Measurements from ENCODE around the gene MPST. TPM values are rescaled to one million over a fixed set of nuclear protein-coding genes. Genes with fewer than 3 reads are reported as not detected.

Gene MPST
- total RNA-seq, 1 donor, result 20.7 TPM

DNA sequence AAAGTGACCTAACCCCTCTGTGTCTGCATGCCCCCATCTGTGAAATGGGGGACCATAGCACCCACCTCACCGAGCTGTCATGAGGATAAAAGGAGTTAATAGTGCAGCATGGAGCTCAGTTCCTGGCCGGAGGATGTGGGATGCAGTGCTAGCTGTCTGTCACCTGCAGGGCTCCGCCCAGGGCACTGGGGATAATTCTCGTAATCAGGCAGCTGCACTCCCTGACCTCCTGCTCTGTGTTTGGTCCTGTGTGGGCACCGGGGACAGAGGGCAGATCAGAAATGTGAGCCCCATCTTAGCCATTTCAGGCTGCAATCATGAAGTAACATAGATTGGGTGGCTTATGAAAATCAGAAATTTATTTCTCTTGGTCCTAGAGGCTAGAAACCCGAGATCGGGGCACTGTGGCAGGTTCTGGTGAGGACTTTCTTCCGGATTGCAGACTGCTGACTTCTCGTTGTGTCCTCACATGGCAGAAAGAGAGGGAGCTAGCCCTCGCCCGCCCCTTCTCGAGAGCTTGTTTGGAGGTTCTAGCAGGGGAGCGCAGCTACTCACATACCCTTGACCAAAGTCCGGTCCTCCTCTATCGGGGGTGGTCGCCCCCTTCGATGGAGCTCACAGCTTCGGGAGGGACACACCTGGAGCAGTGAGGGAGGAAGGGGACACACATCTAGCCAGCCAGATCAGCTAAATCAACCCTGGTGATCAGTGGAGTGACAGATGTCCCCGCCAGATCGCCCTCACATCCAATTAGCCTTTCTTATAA is 35.2 kb downstream of the MPST start:
- H3K4me3 ChIP-seq (ENCODE audit: low read length), result no peak overlapping the region
- H3K4me1 ChIP-seq (ENCODE audit: insufficient read depth, low read length), result peaks cover 26% of the 10 kb centered on the region
- H3K9me3 ChIP-seq (ENCODE audit: low read depth, low read length), result no peaks in the 10 kb centered on the region
- no peaks in the 10 kb centered on the region for H3K27me3 ChIP-seq (ENCODE audit: insufficient read depth, low read length)

DNA sequence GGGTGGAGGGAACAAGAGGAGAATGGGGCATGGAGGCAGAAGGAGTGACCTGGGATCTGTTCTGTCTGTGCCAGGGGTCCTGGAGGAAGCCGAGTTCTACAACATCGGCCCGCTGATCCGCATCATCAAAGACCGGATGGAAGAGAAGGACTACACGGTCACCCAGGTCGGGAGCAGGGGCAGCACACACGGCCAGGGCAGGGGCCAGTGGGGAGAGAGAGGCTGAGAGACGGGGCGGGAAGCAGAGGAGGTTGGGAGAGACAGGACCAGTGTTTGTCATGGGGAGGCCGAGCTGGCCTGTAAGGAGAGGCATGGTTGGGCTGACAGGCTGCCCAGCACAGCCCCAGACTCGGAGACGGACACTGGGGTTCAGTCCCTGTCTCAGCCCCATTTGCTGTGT is 36.7 kb downstream of the MPST start:
- no peaks in the 10 kb centered on the region for H3K9me3 ChIP-seq (ENCODE audit: low read depth, low read length)
- H3K4me1 ChIP-seq (ENCODE audit: insufficient read depth, low read length), result peaks cover 14% of the 10 kb centered on the region
- no peaks in the 10 kb centered on the region for H3K27me3 ChIP-seq (ENCODE audit: insufficient read depth, low read length)
- no peak overlapping the region for H3K4me3 ChIP-seq (ENCODE audit: low read length)

DNA sequence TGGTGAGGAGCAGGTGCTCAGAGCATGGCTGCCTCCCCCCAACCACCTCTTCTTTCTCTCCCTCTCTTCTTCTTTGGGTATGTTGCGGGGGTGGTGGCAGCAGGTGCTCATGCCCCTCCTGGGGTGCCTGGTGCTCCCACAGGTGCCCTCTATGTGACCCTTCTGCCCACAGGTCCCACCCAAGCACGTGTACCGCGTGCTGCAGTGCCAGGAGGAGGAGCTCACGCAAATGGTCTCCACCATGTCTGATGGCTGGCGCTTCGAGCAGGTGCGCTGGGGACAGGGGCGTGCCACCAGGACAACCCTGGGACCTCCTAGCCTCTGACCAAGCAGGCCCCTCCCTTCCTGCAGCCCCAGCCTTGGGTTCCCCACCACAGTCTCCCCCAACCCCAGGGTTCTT is 37.7 kb downstream of the MPST start:
- Histone ChIP-seq H3K9me3 (ENCODE audit: low read depth, low read length) (no peaks in the 10 kb centered on the region), H3K4me1 (ENCODE audit: insufficient read depth, low read length) (peaks cover 8% of the 10 kb centered on the region), H3K27me3 (ENCODE audit: insufficient read depth, low read length) (no peaks in the 10 kb centered on the region), H3K4me3 (ENCODE audit: low read length) (no peak overlapping the region)

GRCh38 chr22:37057796-37058510 is 38.4 kb downstream of the MPST start:
- Histone ChIP-seq H3K4me3 (ENCODE audit: low read length) (no peak overlapping the region), H3K9me3 (ENCODE audit: low read depth, low read length) (no peaks in the 10 kb centered on the region), H3K27me3 (ENCODE audit: insufficient read depth, low read length) (no peaks in the 10 kb centered on the region), H3K4me1 (ENCODE audit: insufficient read depth, low read length) (peaks cover under 1% of the 10 kb centered on the region)

- Histone ChIP-seq H3K27me3 (ENCODE audit: insufficient read depth, low read length) (no peaks in the 10 kb centered on the region), H3K4me1 (ENCODE audit: insufficient read depth, low read length) (no peaks in the 10 kb centered on the region), H3K4me3 (ENCODE audit: low read length) (no peak overlapping the region), H3K9me3 (ENCODE audit: low read depth, low read length) (no peaks in the 10 kb centered on the region)
These were observed 39.6 kb downstream of the MPST start for GRCh38 chr22:37058917-37059701.

GRCh38 chr22:37059876-37060449 is 40.4 kb downstream of the MPST start:
- Histone ChIP-seq H3K4me3 (ENCODE audit: low read length) (no peak overlapping the region), H3K4me1 (ENCODE audit: insufficient read depth, low read length) (no peaks in the 10 kb centered on the region), H3K9me3 (ENCODE audit: low read depth, low read length) (no peaks in the 10 kb centered on the region), H3K27me3 (ENCODE audit: insufficient read depth, low read length) (no peaks in the 10 kb centered on the region)

- H3K4me3 ChIP-seq (ENCODE audit: low read length), result no peak overlapping the region
- H3K4me1 ChIP-seq (ENCODE audit: insufficient read depth, low read length), result no peaks in the 10 kb centered on the region
- H3K9me3 ChIP-seq (ENCODE audit: low read depth, low read length), result no peaks in the 10 kb centered on the region
- H3K27me3 ChIP-seq (ENCODE audit: insufficient read depth, low read length), result no peaks in the 10 kb centered on the region
These were observed 41.5 kb downstream of the MPST start for GRCh38 chr22:37060801-37061610.

GRCh38 chr22:37061611-37062375 is 42.3 kb downstream of the MPST start:
- Histone ChIP-seq H3K4me1 (ENCODE audit: insufficient read depth, low read length) (no peaks in the 10 kb centered on the region), H3K27me3 (ENCODE audit: insufficient read depth, low read length) (no peaks in the 10 kb centered on the region), H3K9me3 (ENCODE audit: low read depth, low read length) (no peaks in the 10 kb centered on the region), H3K4me3 (ENCODE audit: low read length) (no peak overlapping the region)

GRCh38 chr22:37062376-37062675 is 42.8 kb downstream of the MPST start:
- Histone ChIP-seq H3K4me3 (ENCODE audit: low read length) (no peak overlapping the region), H3K4me1 (ENCODE audit: insufficient read depth, low read length) (no peaks in the 10 kb centered on the region), H3K27me3 (ENCODE audit: insufficient read depth, low read length) (no peaks in the 10 kb centered on the region), H3K9me3 (ENCODE audit: low read depth, low read length) (no peaks in the 10 kb centered on the region)

DNA sequence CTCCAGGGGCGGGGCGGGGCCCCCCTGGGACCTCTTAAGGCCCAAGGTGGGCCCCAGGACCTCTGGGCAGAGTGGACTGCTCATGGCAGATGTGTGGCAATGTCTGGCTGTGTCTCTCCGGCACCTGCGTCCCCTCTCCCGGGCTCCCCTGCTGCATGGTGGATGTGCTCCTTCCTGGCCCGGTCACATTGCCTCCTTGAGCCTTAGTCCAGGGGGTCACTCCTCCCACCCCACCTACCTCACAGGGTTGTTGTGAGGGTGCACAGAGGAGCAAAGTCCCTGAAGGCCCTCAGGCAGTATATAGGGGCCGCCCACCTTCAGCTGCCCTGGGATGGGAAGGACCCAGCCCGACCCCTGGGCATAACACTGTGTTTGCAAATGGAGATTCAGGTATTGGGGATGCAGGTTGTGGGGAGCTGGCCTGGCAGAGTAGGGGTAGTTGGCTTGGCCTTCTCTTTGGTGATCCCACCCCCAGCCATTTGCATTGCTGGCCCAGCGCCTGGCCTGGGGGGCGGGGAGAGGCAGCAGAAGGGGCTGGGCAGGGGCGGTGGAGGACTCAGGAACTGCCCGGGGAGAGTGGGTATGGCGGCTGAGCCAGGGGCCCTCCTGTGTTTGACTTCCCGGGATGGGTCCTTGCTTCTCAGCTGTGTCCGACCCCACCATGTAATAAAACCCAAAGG is 43.3 kb downstream of the MPST start:
- no peaks in the 10 kb centered on the region for H3K27me3 ChIP-seq (ENCODE audit: insufficient read depth, low read length)
- no peaks in the 10 kb centered on the region for H3K4me1 ChIP-seq (ENCODE audit: insufficient read depth, low read length)
- no peak overlapping the region for H3K4me3 ChIP-seq (ENCODE audit: low read length)
- H3K9me3 ChIP-seq (ENCODE audit: low read depth, low read length), result no peaks in the 10 kb centered on the region

DNA sequence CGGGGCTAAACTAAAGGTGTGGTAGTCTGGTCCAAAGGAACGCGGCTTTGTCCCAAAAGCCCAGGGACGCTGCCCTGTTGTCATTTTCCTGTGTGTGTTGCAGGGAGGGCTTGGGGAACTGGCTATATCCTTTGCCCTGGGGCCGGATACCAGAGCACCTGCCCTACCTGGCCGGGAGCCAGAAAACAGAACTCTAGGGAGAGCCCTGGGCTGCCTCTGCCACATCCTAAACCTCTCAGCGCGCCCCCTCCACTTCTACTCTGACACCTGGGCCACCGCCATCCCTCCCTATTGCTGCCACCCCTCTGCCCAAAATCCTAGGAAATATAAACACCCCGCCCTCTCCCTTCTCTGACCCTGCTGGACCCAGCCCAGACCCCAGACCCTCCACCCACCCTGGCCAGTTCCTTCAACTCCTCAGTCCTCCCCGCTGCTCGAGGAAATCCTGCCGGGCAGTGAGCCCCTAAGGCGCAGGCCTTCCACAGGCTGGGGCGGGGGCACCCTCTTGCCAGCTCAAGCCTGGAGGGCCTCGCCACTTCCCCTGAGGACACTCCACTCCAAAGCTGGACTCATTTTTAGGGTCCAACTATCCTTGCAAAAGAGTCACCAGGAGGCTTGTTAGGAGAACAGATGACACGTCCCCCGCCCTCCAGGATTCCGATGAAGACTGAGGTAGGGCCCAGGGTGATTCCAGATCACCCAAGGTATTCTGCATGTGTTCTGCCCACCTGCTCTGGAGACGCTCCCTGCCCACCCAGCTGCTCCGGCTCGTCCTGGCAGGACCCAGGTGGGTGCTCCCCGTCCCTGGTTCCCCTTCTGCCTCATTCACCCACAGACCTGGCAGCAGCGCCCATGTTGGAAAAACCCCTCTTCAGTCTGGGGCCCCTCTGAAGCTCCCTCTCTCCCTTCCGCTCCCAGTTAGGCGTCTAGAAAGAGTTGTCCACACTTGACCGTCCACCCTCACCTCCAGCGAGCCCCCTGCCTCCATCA is 44.2 kb downstream of the MPST start:
- no peaks in the 10 kb centered on the region for H3K9me3 ChIP-seq (ENCODE audit: low read depth, low read length)
- no peak overlapping the region for H3K4me3 ChIP-seq (ENCODE audit: low read length)
- no peaks in the 10 kb centered on the region for H3K4me1 ChIP-seq (ENCODE audit: insufficient read depth, low read length)
- peaks cover 4% of the 10 kb centered on the region for H3K27me3 ChIP-seq (ENCODE audit: insufficient read depth, low read length)

DNA sequence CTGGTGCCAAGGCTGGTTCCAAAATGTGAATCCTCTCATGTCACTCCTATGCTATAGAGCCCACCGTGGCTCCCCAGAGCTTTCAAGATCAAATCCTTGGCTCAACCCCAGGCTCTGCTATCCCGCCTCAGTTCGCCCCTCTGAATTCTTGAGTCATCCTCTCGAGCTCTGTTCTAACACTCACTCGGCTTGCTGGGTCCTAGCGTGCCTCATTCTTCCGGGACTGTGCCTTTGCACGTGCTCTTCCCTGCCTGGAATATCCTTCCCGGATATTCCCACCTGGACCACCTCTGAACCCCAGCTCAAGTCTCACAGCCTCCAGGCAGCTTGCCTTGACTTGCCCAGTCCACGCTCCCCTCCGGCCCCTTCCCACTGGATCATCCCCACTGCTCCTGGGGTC is 45.0 kb downstream of the MPST start:
- Histone ChIP-seq H3K4me3 (ENCODE audit: low read length) (no peak overlapping the region), H3K27me3 (ENCODE audit: insufficient read depth, low read length) (peaks cover 7% of the 10 kb centered on the region), H3K4me1 (ENCODE audit: insufficient read depth, low read length) (no peaks in the 10 kb centered on the region), H3K9me3 (ENCODE audit: low read depth, low read length) (no peaks in the 10 kb centered on the region)

DNA sequence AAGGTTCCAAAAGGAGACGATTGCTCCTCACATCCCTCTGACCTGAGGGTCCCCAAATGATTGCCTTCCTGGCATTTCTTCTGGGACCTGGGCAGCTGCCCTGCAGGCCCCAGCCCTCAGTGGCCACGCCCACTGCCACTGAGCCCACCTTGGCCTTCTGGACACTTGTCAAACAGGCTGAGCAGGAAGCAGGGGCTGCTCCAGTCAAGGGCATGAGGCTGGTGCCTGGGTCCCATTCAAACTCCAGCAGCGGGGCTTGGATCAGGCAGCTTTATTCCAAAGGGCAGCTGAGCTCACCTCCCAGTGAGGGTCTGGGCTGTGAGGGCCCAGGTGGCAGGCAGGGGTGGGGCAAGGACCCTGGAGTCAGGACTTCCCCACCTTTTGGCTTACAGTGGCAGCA is 45.6 kb downstream of the MPST start:
- Histone ChIP-seq H3K4me3 (ENCODE audit: low read length) (no peak overlapping the region), H3K9me3 (ENCODE audit: low read depth, low read length) (no peaks in the 10 kb centered on the region), H3K27me3 (ENCODE audit: insufficient read depth, low read length) (peaks cover 8% of the 10 kb centered on the region), H3K4me1 (ENCODE audit: insufficient read depth, low read length) (no peaks in the 10 kb centered on the region)
